MCF 10A (cell line): Measurements from ENCODE around the gene PON2. TPM values are rescaled to one million over a fixed set of nuclear protein-coding genes. Genes with fewer than 3 reads are reported as not detected.
"Not testable (repeated sequence)": the region's sequence is repeated elsewhere in the genome, so short reads cannot be mapped to it uniquely, and the experiment has no call there.

ENCODE experiments used
- BruUV-seq: library from RNA; stranded (reverse); fragments of 400-500 nt; replicated peaks from 2 replicates; lab custom pipeline; 2021; lab: Mats Ljungman, UMichigan
- CTCF ChIA-PET: fragments of 300-600 bp; sonication (Branson Sonifier 250); formaldehyde crosslinking; extraction: SDS; loops from one replicate; lab custom pipeline; 2021; ENCODE audit warnings: antibody characterized with exemption, inconsistent platforms; lab: Yijun Ruan, JAX
- POLR2A ChIA-PET: fragments of 300-600, 350-650 bp; sonication (Branson Sonifier 250); formaldehyde crosslinking; extraction: SDS; loops from one replicate; lab custom pipeline; 2020; ENCODE audit warnings: antibody characterized with exemption, inconsistent platforms; lab: Yijun Ruan, JAX
- DNase-seq: peaks from one replicate; pipeline ENCODE4 v3.0.0-alpha.2; 2018; ENCODE audit not compliant: unreplicated experiment
- H3K27ac Mint-ChIP-seq: one replicate; pipeline ENCODE4 v1.8.0; 2022; ENCODE audit warnings: mild to moderate bottlenecking, low read depth, mixed read lengths; ENCODE audit not compliant: unreplicated experiment
- H3K27me3 Mint-ChIP-seq: one replicate; pipeline ENCODE4 v1.8.0; 2022; ENCODE audit warnings: mixed read lengths; ENCODE audit not compliant: insufficient read depth, unreplicated experiment
- H3K36me3 Mint-ChIP-seq: one replicate; pipeline ENCODE4 v1.8.0; 2022; ENCODE audit warnings: mild to moderate bottlenecking, moderate library complexity, mixed read lengths; ENCODE audit not compliant: insufficient read depth, unreplicated experiment
- H3K4me1 Mint-ChIP-seq: one replicate; pipeline ENCODE4 v1.8.0; 2022; ENCODE audit warnings: mixed read lengths; ENCODE audit not compliant: insufficient read depth, unreplicated experiment
- H3K4me3 Mint-ChIP-seq: one replicate; pipeline ENCODE4 v1.8.0; 2022; ENCODE audit warnings: mild to moderate bottlenecking, moderate library complexity, mixed read lengths; ENCODE audit not compliant: unreplicated experiment
- H3K9me3 Mint-ChIP-seq: one replicate; pipeline ENCODE4 v1.8.0; 2022; ENCODE audit warnings: mixed read lengths; ENCODE audit not compliant: unreplicated experiment
- CTCF ChIP-seq: fragments of 200-600 bp; IDR thresholded peaks from one replicate; pipeline ENCODE4 v1.8.0; 2022; ENCODE audit warnings: antibody characterized with exemption, mild to moderate bottlenecking; ENCODE audit not compliant: unreplicated experiment
- intact Hi-C: fragments of 100-400 bp; cut with micrococcal nuclease; formaldehyde crosslinking; loops from 2 replicates; pipeline ENCODE4 v1.14.1; 2022
- total RNA-seq: library from RNA; stranded (reverse); gene quantifications from 2 replicates; pipeline ENCODE4 v1.2.3, GENCODE V29; 2022

PON2 gene
- total RNA-seq, 1 experiment from 2014 or later, result 140 TPM

- no peak for DNase-seq
- BruUV-seq, result no TSS peak
- no peak for TF ChIP-seq CTCF
- Mint-ChIP-seq H3K4me3 (no peak overlapping the region), H3K9me3 (peaks cover 8% of the 10 kb centered on the region), H3K4me1 (peaks cover 6% of the 10 kb centered on the region), H3K27me3 (no peaks in the 10 kb centered on the region), H3K27ac (no peak overlapping the region), H3K36me3 (peaks cover 4% of the 10 kb centered on the region)
- ChIA-PET POLR2A (no interaction called here), CTCF (interaction anchor here (0.5 kb wide), 1 partner anchor 425 kb away, joined by 3 read pairs; no protein-coding TSS in a partner anchor)
- intact Hi-C loops, result no loop called here
These were observed 45.3 kb downstream of the PON2 start for GRCh38 chr7:95389516-95389915.

- BruUV-seq, intact Hi-C loops, DNase-seq, H3K27me3 Mint-ChIP-seq, H3K4me1 Mint-ChIP-seq, CTCF ChIA-PET, H3K36me3 Mint-ChIP-seq, POLR2A ChIA-PET, H3K27ac Mint-ChIP-seq, H3K4me3 Mint-ChIP-seq: not testable (repeated sequence)
- H3K9me3 Mint-ChIP-seq, result peaks cover 30% of the 10 kb centered on the region
These were observed 55.4 kb downstream of the PON2 start for GRCh38 chr7:95379457-95379856.

- Mint-ChIP-seq H3K9me3 (peaks cover 24% of the 10 kb centered on the region), H3K4me1 (no peaks in the 10 kb centered on the region), H3K27ac (no peak overlapping the region), H3K36me3 (no peaks in the 10 kb centered on the region), H3K4me3 (no peak overlapping the region), H3K27me3 (no peaks in the 10 kb centered on the region)
- intact Hi-C loops, result no loop called here
- CTCF ChIA-PET, result interaction anchor here (0.9 kb wide), 2 partner anchors 9 to 29 kb away, joined by 3 to 4 read pairs; no protein-coding TSS in a partner anchor
- no TSS peak for BruUV-seq
- no peak for TF ChIP-seq CTCF
- DNase-seq, result no peak
- POLR2A ChIA-PET, result interaction anchor here (0.8 kb wide), 1 partner anchor 280 kb away, joined by 3 read pairs; no protein-coding TSS in a partner anchor
These were observed 58.0 kb downstream of the PON2 start for GRCh38 chr7:95376632-95377400.

GRCh38 chr7:95375591-95376257 is 59.1 kb downstream of the PON2 start:
- Mint-ChIP-seq H3K27me3 (no peaks in the 10 kb centered on the region), H3K27ac (peak overlapping the region; percentile 60), H3K4me1 (peaks cover 4% of the 10 kb centered on the region), H3K9me3 (peaks cover 14% of the 10 kb centered on the region), H3K36me3 (no peaks in the 10 kb centered on the region), H3K4me3 (no peak overlapping the region)
- CTCF ChIA-PET, result interaction anchor here (0.5 kb wide), 1 partner anchor 17 kb away, joined by 3 read pairs; no protein-coding TSS in a partner anchor
- TF ChIP-seq CTCF, result no peak
- POLR2A ChIA-PET, result interaction anchor here (1.2 kb wide), 1 partner anchor 101 kb away, joined by 3 read pairs; no protein-coding TSS in a partner anchor
- intact Hi-C loops, result no loop called here
- no peak for DNase-seq
- BruUV-seq, result no TSS peak
